PC-9 (cell line): ENCODE results near the gene ELF4. TPM values are rescaled to one million over a fixed set of nuclear protein-coding genes. Genes with fewer than 3 reads are reported as not detected.

ENCODE experiments used
- BruUV-seq: library from RNA; stranded (reverse); fragments of 400-500 nt; replicated peaks from 2 replicates; lab custom pipeline; 2021; lab: Mats Ljungman, UMichigan
- CTCF ChIA-PET: fragments of 300-600 bp; sonication (Branson Sonifier 250); formaldehyde crosslinking; loops from one replicate; lab custom pipeline; 2022; ENCODE audit warnings: antibody characterized with exemption; lab: Charles Lee
- POLR2A ChIA-PET: fragments of 300-600 bp; sonication (Branson Sonifier 250); formaldehyde crosslinking; loops from one replicate; lab custom pipeline; 2022; ENCODE audit warnings: antibody characterized with exemption; ENCODE audit not compliant: unreplicated experiment; lab: Charles Lee
- DNase-seq, 2 experiments: peaks; one replicate each; pipeline versions ENCODE4 v3.0.0 to v3.0.0-alpha.2; 2015 to 2022; ENCODE audit warnings: mixed read lengths in 1 of 2
- H2AFZ ChIP-seq: fragments of 200-600 bp; sonication (generic); 2 replicates; pipeline ENCODE4 v1.8.1; 2017; ENCODE audit warnings: antibody characterized with exemption
- H3F3A ChIP-seq: fragments of 200-600 bp; sonication (generic); 2 replicates; pipeline ENCODE4 v1.8.1; 2017; ENCODE audit warnings: antibody characterized with exemption, mild to moderate bottlenecking, low read depth; ENCODE audit not compliant: insufficient read depth
- H3K27ac ChIP-seq: fragments of 200-600 bp; sonication (generic); 2 replicates; pipeline ENCODE4 v1.6.1; 2016; ENCODE audit warnings: mixed run types
- H3K27me3 ChIP-seq: fragments of 200-600 bp; sonication (generic); 2 replicates; pipeline ENCODE4 v1.6.1; 2016; ENCODE audit warnings: low read depth, mixed run types; ENCODE audit not compliant: insufficient read depth
- H3K36me3 ChIP-seq: fragments of 200-600 bp; sonication (generic); 2 replicates; pipeline ENCODE4 v1.6.1; 2016; ENCODE audit warnings: low read depth, mixed run types
- H3K4me1 ChIP-seq: fragments of 200-600 bp; sonication (generic); replicated peaks from 2 replicates; pipeline ENCODE4 v1.6.1; 2016; ENCODE audit warnings: mixed run types; ENCODE audit not compliant: insufficient read depth
- H3K4me2 ChIP-seq: fragments of 200-600 bp; sonication (generic); 2 replicates; pipeline ENCODE4 v1.6.1; 2017; ENCODE audit warnings: mixed run types
- H3K4me3 ChIP-seq: fragments of 200-600 bp; sonication (generic); 2 replicates; pipeline ENCODE4 v1.6.1; 2016; ENCODE audit warnings: mixed run types
- H3K79me2 ChIP-seq: fragments of 200-600 bp; sonication (generic); 2 replicates; pipeline ENCODE4 v1.6.1; 2017; ENCODE audit warnings: low read depth, mixed run types
- H3K9me2 ChIP-seq: fragments of 200-600 bp; sonication (generic); 2 replicates; pipeline ENCODE4 v1.8.1; 2017; ENCODE audit warnings: mild to moderate bottlenecking; ENCODE audit not compliant: insufficient read depth
- H3K9me3 ChIP-seq: fragments of 200-600 bp; sonication (generic); 2 replicates; pipeline ENCODE4 v1.8.1; 2016; ENCODE audit warnings: low read depth; ENCODE audit not compliant: insufficient read depth
- H4K20me1 ChIP-seq: fragments of 200-600 bp; sonication (generic); 2 replicates; pipeline ENCODE4 v1.8.1; 2017; ENCODE audit not compliant: insufficient read depth
- CTCF ChIP-seq: fragments of 200-600 bp; sonication (generic); conservative IDR thresholded peaks from 2 replicates; pipeline ENCODE4 v1.6.1; 2017; ENCODE audit warnings: mixed run types, antibody characterized with exemption, mild to moderate bottlenecking, moderate library complexity
- EZH2 ChIP-seq: fragments of 200-600 bp; sonication (generic); IDR thresholded peaks from 2 replicates; pipeline ENCODE4 v1.8.0; 2017; ENCODE audit warnings: antibody characterized with exemption, low read depth
- intact Hi-C: fragments of 100-400 bp; cut with micrococcal nuclease; formaldehyde crosslinking; loops from one replicate; pipeline ENCODE4 v1.10.0; 2022; ENCODE audit not compliant: unreplicated experiment
- total RNA-seq: library from RNA; stranded (reverse); gene quantifications from 2 replicates; pipeline ENCODE4 v1.2.3, GENCODE V29; 2021

ELF4 gene
- total RNA-seq, 1 experiment from 2014 or later, result 60.3 TPM

- no peaks in the 10 kb centered on the region for H3K9me3 ChIP-seq
- H3K9me2 ChIP-seq, result no peaks in the 10 kb centered on the region; the same call in 1 of the 2 replicates
- ChIA-PET POLR2A (interaction anchor here (0.5 kb wide), 1 partner anchor 193 kb away, joined by 4 read pairs; no protein-coding TSS in a partner anchor), CTCF (interaction anchor here (1.3 kb wide), 1 partner anchor 99 kb away, joined by 5 read pairs; no protein-coding TSS in a partner anchor)
- H3F3A ChIP-seq, result no peaks in the 10 kb centered on the region
- no peak overlapping the region for H3K4me2 ChIP-seq
- intact Hi-C loops, result no loop called here
- no peak overlapping the region for H3K27ac ChIP-seq
- no TSS peak for BruUV-seq
- H4K20me1 ChIP-seq, result no peaks in the 10 kb centered on the region
- peaks cover 18% of the 10 kb centered on the region for H3K36me3 ChIP-seq
- DNase-seq, result peak; percentile 45 to 52
- no peaks in the 10 kb centered on the region for H3K79me2 ChIP-seq
- H3K27me3 ChIP-seq, result no peaks in the 10 kb centered on the region
- no peak overlapping the region for H3K4me3 ChIP-seq
- no peak overlapping the region for H2AFZ ChIP-seq
- no peaks in the 10 kb centered on the region for H3K4me1 ChIP-seq
- TF ChIP-seq CTCF, result no peak
- TF ChIP-seq EZH2, result no peak
Measured at GRCh38 chrX:130024127-130024526, 86.2 kb downstream of the ELF4 start.

GRCh38 chrX:130020661-130021324 is 89.5 kb downstream of the ELF4 start:
- Histone ChIP-seq H3K4me2 (no peak overlapping the region), H3F3A (no peaks in the 10 kb centered on the region), H4K20me1 (0 out of 2 replicates have a peak, but pooled peaks cover 6% of the 10 kb centered on the region), H3K9me3 (no peaks in the 10 kb centered on the region), H3K9me2 (no peaks in the 10 kb centered on the region; the same call in 1 of the 2 replicates), H3K4me1 (no peaks in the 10 kb centered on the region), H3K36me3 (peaks cover 17% of the 10 kb centered on the region), H2AFZ (no peak overlapping the region), H3K79me2 (no peaks in the 10 kb centered on the region), H3K4me3 (no peak overlapping the region), H3K27ac (no peak overlapping the region), H3K27me3 (no peaks in the 10 kb centered on the region)
- DNase-seq, result no peak
- intact Hi-C loops, result no loop called here
- TF ChIP-seq EZH2 (no peak), CTCF (no peak)
- no TSS peak for BruUV-seq
- ChIA-PET CTCF (no interaction called here), POLR2A (no interaction called here)

- Histone ChIP-seq H3K27ac (no peak overlapping the region), H3K27me3 (no peaks in the 10 kb centered on the region), H3K79me2 (no peaks in the 10 kb centered on the region), H2AFZ (no peak overlapping the region), H3K4me2 (no peak overlapping the region), H3K4me1 (no peaks in the 10 kb centered on the region), H4K20me1 (0 out of 2 replicates have a peak, but pooled peaks cover 6% of the 10 kb centered on the region), H3K36me3 (peaks cover 7% of the 10 kb centered on the region), H3K9me2 (no peaks in the 10 kb centered on the region; the same call in 1 of the 2 replicates), H3K4me3 (no peak overlapping the region), H3K9me3 (no peaks in the 10 kb centered on the region), H3F3A (no peaks in the 10 kb centered on the region)
- TF ChIP-seq CTCF (no peak), EZH2 (no peak)
- BruUV-seq, result no TSS peak
- no peak for DNase-seq
- ChIA-PET CTCF (no interaction called here), POLR2A (interaction anchor here (0.6 kb wide), 1 partner anchor 35 kb away, joined by 32 read pairs; no protein-coding TSS in a partner anchor)
- intact Hi-C loops, result no loop called here
Measured at GRCh38 chrX:130018143-130018542, 92.2 kb downstream of the ELF4 start.
